GM18508 (cell line): ENCODE results near the gene DECR2.
"Not testable (repeated sequence)": the region's sequence is repeated elsewhere in the genome, so short reads cannot be mapped to it uniquely, and the experiment has no call there.

Source experiments
- ATAC-seq: cut with Tn5 transposase; IDR thresholded peaks from one replicate; pipeline ENCODE4 v1.9.1; 2021; ENCODE audit warnings: moderate number of reproducible peaks; ENCODE audit not compliant: insufficient read depth, unreplicated experiment

Gene DECR2

DNA sequence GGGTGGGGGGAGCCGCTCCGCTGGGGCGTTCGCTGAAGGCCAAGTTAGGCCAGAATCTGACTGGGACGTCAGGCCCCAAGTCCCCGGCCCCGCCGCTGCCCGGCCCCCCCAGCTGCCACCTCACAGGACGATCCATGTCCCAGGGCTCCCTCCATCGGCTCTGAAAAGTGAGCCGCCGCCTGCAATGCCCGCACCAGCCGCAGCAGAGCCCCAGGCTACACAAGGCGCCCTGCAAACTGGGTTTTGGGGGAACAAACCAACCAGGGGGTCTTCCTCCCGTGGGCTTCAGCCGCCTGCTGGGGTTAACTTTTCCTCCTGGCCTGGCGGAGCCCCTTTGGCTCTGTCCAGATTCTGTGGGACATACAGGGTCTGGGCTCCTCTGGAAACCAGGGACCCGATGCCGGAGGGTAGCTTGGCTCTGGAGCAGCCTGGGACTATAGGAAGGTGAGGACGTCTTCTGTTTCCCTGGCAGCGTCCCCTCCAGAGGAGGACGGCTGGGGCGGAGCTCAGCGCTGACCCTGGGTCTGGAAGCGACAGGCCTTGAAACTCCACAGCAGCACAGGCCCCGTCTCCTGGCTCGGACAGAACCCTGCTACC is 3.9 kb upstream of the DECR2 start:
- ATAC-seq, result no peak

DNA sequence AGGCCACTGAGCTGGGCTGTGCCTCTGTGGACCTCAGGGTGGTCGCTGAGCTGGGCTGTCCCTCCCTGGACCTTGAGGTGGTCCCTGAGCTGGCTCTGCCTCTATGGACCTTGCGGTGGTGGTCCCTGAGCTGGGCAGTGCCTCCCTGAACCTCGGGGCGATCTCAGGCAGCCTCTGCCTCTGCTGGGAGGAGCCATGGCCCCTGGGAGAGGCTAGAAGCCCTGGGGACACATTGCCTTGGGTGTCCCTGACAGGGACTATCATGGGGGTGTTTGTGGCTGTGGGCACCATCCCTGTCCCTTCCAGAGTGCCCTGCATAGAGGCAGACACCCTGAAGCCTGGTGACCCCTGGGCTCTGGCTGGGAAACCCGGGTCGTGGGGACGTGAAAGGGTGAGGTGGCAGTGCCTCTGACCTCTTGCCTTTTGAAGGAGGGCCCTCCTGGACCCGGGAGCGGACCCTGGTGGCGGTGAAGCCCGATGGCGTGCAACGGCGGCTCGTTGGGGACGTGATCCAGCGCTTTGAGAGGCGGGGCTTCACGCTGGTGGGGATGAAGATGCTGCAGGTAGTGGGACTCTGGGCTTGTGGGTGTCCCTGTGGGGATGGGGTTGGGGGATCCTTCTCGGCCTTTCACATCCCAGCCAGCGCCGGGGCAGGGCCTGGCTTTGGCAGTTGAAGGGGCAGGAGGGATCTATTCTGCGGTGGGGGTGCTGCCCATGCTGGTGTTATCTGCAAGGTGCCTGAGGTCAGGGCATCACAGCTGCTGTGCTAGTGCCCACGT is 2.9 kb upstream of the DECR2 start:
- ATAC-seq, result no peak

DNA sequence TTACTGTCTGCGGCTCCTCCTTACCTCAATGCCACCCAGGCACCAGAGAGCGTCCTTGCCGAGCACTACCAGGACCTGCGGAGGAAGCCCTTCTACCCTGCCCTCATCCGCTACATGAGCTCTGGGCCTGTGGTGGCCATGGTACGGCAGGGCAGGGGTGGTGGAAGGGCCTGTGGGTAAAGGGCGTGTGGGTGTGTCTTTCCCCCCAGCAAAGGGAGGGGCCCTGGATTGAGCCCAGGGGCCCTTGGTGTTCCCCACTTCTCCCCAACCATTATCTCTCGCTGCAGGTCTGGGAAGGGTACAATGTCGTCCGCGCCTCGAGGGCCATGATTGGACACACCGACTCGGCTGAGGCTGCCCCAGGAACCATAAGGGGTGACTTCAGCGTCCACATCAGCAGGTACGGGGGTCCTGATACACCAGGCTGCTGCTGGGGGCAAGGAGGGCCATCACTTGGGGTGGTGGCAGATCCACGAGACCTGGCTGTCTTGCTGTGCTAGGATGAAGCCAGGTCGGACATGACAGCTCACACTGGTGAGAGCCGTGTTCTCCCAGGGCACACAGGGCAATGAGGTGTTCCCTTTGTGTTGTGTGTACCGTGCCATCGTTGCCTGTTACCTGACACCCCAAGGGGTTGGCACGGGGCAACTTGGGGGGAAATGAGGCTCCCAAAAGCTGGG is 2.2 kb upstream of the DECR2 start:
- no peak for ATAC-seq

DNA sequence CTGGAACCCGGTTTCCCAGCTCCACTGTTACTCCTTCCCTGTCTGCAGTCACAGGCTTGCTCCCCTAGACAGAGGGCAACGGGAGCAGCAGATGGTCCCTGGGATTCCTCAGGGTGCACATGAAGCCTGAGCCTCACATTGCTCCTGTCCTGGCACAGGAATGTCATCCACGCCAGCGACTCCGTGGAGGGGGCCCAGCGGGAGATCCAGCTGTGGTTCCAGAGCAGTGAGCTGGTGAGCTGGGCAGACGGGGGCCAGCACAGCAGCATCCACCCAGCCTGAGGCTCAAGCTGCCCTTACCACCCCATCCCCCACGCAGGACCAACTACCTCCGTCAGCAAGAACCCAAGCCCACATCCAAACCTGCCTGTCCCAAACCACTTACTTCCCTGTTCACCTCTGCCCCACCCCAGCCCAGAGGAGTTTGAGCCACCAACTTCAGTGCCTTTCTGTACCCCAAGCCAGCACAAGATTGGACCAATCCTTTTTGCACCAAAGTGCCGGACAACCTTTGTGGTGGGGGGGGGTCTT is 1.6 kb upstream of the DECR2 start:
- no peak for ATAC-seq

DNA sequence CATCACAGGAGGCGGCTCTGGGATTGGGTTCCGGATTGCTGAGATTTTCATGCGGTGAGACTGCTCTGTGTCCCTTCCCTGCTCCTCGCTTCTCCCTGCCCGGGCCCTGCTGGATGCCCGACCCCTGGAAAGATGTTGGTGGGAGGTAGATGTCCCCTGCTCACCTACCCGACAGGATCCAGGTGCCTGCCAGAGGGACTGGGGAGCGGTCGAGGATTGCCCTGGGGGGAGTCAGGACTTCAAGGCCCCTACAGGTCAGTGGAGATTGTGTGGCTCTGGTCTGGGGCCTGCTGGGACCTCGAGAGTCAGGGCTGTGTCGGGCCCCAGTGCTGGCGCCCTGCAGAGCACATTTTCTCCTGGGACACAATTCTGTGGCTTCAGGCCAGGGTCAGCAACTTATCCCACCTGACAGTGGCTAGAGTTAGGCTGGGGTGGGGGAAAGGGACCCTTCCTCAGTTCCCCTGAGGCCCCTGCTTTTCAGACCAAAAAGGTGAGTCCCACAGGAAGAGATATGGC is 3.3 kb downstream of the DECR2 start:
- no peak for ATAC-seq

DNA sequence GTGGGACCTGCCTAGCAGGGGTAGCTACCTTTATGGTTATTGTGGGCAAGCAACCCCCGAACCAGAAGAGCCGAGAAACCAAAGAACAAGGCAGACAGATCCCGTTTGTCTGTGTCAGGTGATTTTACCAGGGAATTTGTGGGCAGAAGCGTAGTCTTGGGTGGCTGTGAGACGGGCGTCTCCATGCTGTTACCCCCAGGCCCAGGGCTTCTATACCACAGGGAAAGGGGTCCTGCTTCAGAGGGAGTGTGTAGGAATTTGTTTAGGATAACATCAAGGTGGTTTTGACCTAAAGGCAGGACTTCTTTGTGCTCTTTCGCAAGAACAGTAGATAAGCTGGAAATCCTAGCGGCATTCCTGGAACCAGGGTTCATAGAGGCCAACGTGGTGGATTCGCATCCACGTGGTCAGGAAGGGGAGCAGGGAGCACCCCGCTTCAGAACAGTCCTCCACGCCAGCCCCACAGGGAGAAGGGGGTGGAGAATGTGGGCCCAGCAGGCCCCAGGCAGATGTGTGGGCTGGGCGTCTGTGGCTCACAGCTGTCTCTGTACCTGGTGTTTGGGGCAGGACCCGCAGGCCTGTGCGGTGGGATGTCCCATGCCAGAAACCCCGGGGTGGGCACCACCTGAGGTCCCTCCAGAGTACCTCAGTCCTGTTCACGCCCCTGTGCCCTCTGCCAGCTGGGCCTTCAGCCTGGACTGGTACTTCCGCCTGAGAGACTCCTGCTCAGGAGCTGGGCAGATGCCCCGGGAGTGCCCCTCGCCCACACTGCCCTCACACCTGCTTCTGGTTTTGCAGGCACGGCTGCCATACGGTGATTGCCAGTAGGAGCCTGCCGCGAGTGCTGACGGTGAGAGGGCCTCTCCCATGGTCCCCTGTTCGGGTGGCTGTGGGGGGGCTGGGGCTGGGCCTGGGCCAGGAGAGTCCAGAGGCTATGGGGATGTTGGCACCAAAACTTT is 4.1 kb downstream of the DECR2 start:
- no peak for ATAC-seq

DNA sequence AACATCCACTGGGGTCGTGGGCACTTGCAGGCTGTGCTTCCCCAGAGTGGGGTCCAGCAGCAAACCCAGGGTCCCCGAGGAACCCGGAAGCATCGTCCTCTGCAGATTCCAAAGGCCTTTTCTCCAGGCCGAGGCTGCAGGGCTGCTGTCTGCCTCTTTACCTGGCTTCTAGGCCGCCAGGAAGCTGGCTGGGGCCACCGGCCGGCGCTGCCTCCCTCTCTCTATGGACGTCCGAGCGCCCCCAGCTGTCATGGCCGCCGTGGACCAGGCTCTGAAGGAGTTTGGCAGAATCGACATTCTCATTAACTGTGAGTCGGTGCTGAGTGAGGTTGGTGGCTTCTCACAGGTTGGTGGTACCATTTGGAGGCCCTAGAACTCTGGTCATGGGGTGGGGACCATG is 5.6 kb downstream of the DECR2 start:
- no peak for ATAC-seq

DNA sequence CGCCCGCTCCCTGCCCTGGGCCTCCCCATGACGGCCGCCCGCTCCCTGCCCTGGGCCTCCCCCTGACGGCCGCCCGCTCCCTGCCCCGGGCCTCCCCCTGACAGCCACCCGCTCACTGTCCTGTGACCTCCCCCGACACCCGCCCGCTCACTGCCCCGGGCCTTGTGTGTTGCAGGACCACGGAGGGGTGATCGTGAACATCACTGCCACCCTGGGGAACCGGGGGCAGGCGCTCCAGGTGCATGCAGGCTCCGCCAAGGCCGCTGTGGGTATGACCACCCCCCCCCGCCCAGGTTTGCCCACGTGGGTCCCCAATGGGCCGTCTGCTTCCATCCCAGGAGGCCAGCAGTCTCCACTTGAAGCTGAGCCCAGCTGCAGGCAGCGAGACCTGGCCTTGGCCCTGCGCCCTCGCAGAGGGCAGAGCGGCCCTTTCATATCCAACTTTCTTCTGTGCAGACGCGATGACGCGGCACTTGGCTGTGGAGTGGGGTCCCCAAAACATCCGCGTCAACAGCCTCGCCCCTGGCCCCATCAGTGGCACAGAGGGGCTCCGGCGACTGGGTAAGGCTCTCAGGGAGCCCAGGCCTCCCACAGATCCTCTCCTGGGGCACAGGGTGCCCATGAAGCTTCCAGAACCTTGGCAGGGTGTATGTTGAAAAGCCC is 9.0 kb downstream of the DECR2 start:
- ATAC-seq, result no peak

DNA sequence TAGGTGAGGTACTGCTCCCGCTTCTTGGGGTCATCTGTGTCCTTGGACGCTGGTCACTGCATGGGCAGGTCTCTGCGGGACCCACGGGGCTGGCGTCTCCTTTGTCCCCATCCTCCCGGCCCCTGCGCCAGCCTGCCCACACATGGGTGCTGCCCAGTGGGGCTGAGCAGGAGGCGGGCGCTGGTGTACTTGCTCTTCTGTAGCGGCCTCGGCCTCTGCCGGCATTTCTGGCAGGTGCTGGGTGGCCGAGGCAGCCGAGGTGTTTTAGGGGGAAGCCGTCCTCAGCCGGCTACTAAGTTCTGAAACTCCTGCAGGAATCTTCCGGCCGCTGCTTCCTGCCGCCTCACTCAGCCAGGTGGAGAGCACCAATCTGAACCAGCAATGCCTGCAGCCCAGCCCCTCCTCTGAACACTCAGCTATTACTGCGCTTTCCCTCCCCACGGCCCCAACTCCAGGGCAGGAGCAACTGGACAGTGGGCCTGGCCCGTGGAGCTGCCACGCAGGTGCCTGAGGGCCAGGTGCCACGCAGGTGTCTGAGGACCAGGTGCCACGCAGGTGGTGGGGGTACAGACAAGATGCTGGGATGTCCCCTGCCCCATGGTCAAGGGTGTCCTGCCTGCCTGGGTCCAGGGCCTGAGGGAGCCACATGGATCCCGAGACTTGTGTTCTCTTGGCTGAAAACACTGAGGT is 10.0 kb downstream of the DECR2 start:
- no peak for ATAC-seq

DNA sequence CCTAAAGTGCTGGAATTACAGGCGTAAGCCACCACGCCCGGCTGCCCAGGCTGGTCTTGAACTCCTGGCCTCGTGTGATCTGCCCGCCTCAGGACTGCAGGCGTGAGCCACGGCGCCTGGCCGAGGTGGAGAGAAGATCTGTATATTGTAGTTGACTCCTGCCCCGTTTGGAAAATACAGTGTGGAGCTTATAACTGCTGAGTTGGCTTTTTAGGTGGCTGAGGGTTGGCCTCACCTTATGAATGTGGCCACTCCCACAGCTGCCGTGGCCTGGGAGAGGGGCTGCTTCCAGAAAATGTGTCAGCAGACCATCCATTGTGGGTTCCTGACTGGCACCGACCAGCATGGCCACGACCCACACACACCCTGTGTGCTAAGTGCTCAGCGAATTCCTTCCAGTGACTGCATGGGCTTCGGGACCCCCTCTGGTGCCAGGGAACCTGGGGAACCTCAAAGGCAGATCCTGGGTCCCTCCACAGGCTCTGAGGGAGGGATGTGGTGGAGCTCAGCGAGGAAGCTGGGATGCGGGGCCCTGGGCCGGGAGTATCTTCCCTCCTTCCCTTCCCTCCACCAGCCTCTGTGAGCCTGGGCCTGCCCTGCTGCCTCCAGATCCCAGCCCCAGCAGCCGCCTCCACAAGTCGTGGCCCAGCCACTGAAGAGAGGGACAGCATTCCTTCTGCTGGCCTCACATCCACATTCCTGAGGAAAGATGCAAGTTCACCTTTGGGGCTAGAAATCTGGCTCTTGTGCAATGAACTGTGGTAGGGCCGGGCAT is 12.9 kb downstream of the DECR2 start:
- ATAC-seq, result no peak

DNA sequence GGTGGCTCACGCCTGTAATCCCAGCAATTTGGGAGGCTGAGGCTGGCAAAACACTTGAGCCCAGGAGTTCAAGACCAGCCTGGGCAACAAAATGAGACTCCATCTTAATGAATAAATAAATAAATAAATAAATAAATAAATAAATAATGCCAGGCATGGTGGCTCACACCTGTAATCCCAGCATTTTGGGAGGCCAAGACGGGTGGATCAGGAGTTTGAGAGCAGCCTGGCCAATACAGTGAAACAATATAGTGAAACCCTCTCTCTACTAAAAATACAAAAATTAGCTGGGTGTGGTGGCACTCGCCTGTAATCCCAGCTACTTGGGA is 13.4 kb downstream of the DECR2 start:
- ATAC-seq, result not testable (repeated sequence)

DNA sequence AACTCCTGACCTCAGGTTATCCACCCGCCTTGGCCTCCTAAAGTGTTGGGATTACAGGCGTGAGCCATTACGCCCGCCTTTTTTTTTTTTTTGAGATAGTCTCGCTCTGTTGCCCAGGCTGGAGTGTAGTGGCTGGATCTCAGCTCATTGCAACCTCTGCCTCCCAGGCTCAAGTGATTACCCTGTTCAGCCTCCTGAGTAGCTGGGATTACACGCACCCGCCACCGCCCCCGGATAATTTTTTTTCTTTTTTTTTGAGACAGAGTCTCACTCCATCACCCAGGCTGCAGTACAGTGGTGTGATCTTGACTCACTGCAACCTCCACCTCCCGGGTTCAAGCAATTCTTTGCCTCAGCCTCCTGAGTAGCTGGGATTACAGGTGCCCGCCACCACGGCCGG is 20.5 kb downstream of the DECR2 start:
- ATAC-seq, result not testable (repeated sequence)

DNA sequence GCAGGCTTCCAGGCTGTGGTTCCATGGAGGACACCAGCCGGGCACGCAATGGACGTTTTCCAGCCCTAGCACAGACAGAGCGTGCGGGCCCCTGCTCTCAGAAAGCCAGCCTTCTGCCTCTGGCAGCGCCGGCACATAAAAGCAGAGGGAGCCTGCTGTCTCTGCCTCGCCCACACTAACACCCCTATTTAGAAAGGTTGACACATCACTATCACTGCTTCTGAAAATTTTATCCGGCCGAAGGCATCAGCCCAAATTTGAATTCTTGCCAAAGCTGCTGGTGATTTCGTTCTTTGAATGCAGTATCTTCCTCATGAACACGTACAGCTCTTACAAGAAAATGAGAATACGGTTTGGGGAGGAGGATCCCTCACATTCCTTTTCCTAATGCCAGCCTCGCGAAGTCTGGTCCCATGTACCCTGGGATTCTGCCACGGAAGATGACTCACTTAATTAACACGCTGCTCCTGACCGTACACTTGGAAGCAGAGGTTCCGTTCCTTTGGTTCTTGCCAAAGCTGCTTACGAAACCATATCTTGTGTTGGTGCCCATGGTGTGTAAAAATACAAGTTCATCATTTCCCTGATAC is 22.4 kb downstream of the DECR2 start:
- ATAC-seq, result no peak

DNA sequence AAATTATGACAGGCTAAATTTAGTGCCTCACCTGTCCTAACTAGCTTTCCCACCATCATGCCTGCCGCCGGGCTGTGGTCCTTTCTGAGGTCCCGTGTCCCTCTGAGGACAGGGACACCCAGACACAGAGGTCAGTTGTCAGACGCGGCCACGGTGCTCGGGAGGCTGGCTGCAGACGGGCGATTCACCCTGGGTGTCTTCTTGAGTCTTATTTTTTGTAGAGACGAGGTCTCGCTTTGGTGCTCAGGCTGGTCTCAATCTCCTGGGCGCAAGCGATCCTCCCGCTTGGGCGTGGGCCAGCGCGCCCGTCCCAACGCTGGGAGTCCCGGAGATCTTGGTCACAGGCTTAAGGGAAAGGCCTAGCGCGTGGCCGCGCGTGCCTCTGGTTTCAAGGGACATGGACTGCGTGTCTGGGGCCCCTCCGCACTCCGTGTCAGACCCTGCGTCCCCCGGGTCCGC is 23.0 kb downstream of the DECR2 start:
- ATAC-seq, result no peak

DNA sequence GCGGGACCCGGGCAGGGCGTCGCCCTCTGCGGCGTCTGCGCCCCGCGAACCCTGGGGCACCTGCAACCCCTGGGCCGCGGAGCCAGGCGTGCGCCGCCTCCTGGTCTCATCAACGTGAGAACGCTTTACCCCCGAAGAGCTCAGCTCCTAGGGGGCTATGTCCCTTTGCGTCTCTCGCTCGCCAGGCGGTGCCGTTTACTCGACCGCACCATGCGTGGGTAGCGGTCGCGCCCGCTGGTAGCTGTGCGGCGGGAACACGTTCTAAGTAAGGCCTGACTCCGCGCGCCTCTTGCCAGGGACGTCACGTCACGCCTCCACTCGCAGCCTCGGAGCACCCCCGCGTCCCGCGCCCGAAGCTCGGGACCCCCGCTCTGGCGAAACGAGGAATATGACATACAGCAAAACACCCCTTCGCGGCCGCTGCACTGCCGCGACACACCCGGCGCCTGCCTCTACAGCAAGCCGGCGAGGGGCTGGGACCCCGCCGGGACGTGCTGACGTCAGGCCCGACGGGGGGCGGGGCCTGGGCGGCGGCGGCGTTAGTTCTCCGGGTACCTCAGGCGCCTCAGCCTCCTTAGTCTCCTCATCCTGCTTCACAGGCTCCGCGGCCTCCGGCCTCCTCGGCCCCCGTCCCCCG is 23.5 kb downstream of the DECR2 start, which contains the start of gene RAB11FIP3:
Gene RAB11FIP3 (plus strand): TSS at position 568 of the 637 bp plus-strand sequence. CDS start 358 bp downstream, outside the sequence.
- no peak for ATAC-seq

DNA sequence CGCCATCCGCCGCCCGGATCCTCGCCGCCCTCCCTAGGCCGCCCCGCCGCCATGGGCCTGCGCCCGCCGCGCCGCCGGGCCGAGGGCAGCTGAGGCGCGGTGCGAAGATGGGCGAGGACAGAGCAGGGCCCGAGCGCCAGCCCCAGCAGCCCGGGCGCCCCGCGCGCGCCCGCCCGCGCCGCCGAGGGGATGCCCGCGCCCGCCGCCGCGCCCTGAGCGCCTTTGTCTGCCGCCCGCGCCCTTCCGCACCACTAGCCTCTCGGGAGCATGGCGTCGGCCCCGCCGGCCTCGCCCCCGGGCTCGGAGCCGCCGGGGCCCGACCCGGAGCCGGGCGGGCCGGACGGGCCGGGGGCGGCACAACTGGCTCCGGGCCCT is 24.0 kb downstream of the DECR2 start:
- no peak for ATAC-seq
